Keratinocyte (primary cell): ENCODE results near the gene DDX39A. TPM values are rescaled to one million over a fixed set of nuclear protein-coding genes. Genes with fewer than 3 reads are reported as not detected.
A peak's percentile ranks its signal among the peaks of the same experiment; 100 is the strongest.

Experiments
- DNase-seq: peaks from one replicate; pipeline ENCODE4 v3.0.0-alpha.2; 2011; ENCODE audit warnings: low read depth, missing footprints, low spot score
- FAIRE-seq: peaks from 2 replicates; lab custom pipeline; 2011; peaks lifted over from hg19 to GRCh38; lab: Jason Lieb, UNC
- H2AFZ ChIP-seq: 2 replicates; pipeline ENCODE4 v1.6.0; 2012; ENCODE audit warnings: low read length, control low read depth, inconsistent platforms; ENCODE audit not compliant: control insufficient read depth
- H3K27ac ChIP-seq: 2 replicates; pipeline ENCODE4 v1.5.1; 2011; ENCODE audit warnings: low read length; ENCODE audit not compliant: control insufficient read depth, insufficient read depth
- H3K27me3 ChIP-seq: 3 replicates; pipeline ENCODE4 v1.6.0; 2011; ENCODE audit warnings: low read length; ENCODE audit not compliant: control insufficient read depth, insufficient read depth; ENCODE audit errors: extremely low read depth
- H3K36me3 ChIP-seq, 2 experiments: 2 replicates in 1 of 2; 3 replicates in 1 of 2; pipeline ENCODE4 v1.5.1; 2011; ENCODE audit warnings: low read length in 2 of 2, mild to moderate bottlenecking in 1 of 2; ENCODE audit not compliant: control insufficient read depth in 2 of 2, insufficient read depth in 2 of 2; ENCODE audit errors: extremely low read depth in 1 of 2
- H3K4me1 ChIP-seq: 3 replicates; pipeline ENCODE4 v1.5.1; 2011; ENCODE audit warnings: low read length; ENCODE audit not compliant: control insufficient read depth, insufficient read depth; ENCODE audit errors: extremely low read depth
- H3K4me2 ChIP-seq: 3 replicates; pipeline ENCODE4 v1.6.0; 2011; ENCODE audit warnings: low read depth, low read length; ENCODE audit not compliant: control insufficient read depth, insufficient read depth; ENCODE audit errors: extremely low read depth
- H3K4me3 ChIP-seq, 3 experiments: fragments of 200-600 bp in 1 of 3; sonication (generic) in 1 of 3; 2 replicates in 2 of 3; 3 replicates in 1 of 3; pipeline ENCODE4 v1.5.1; 2011 to 2016; ENCODE audit warnings: low read length in 3 of 3, mild to moderate bottlenecking in 3 of 3, control low read depth in 2 of 3, inconsistent platforms in 1 of 3, low read depth in 1 of 3, mixed read lengths in 1 of 3, mixed run types in 1 of 3, moderate library complexity in 1 of 3; ENCODE audit not compliant: control insufficient read depth in 2 of 3, insufficient read depth in 2 of 3; ENCODE audit errors: extremely low read depth in 1 of 3
- H3K79me2 ChIP-seq: 2 replicates; pipeline ENCODE4 v1.6.0; 2012; ENCODE audit warnings: low read length; ENCODE audit not compliant: control insufficient read depth, insufficient read depth
- H3K9ac ChIP-seq: 3 replicates; pipeline ENCODE4 v1.6.0; 2011; ENCODE audit warnings: low read length; ENCODE audit not compliant: control insufficient read depth, insufficient read depth; ENCODE audit errors: extremely low read depth
- H3K9me1 ChIP-seq: 3 replicates; pipeline ENCODE4 v1.6.0; 2011; ENCODE audit warnings: low read length; ENCODE audit not compliant: control insufficient read depth, insufficient read depth; ENCODE audit errors: extremely low read depth
- H3K9me3 ChIP-seq: 2 replicates; pipeline ENCODE4 v1.5.1; 2012; ENCODE audit warnings: low read depth, low read length; ENCODE audit not compliant: control insufficient read depth
- H4K20me1 ChIP-seq: 3 replicates; pipeline ENCODE4 v1.6.0; 2011; ENCODE audit warnings: low read length; ENCODE audit not compliant: control insufficient read depth, insufficient read depth; ENCODE audit errors: extremely low read depth
- EZH2 ChIP-seq: IDR thresholded peaks from one replicate; pipeline ENCODE4 v1.6.1; 2012; ENCODE audit warnings: inconsistent platforms, mild to moderate bottlenecking, low read length, moderate library complexity
- dilution Hi-C: fragments of 300-500 bp; cut with MboI; formaldehyde crosslinking; loops from one replicate; pipeline ENCODE4 v1.7.0; 2020; ENCODE audit warnings: low sequenced_read_pairs; ENCODE audit not compliant: extremely low pct_ligation_motif_present
- polyA plus RNA-seq, 5 experiments: library from polyadenylated mRNA; depleted of rRNA in 3 of 5; stranded (reverse) in 3 of 5; stranded (forward) in 1 of 5; unstranded in 1 of 5; fragments of >200 nt; gene quantifications; 1 replicate in 1 of 5; 2 replicates in 3 of 5; 3 replicates in 1 of 5; pipeline versions ENCODE4 v1.2.1 to v1.2.3, GENCODE V29; 2011 to 2012; ENCODE audit warnings: missing spikeins in 2 of 5, low read depth in 1 of 5, low replicate concordance in 1 of 5
- TF ChIP-seq, protein P1 (sequence below), 3 experiments: IDR thresholded peaks in 1 of 3; conservative IDR thresholded peaks in 1 of 3; optimal IDR thresholded peaks in 1 of 3; 2 replicates in 2 of 3; 3 replicates in 1 of 3; pipeline versions ENCODE3 to v1.5.1; 2011; ENCODE audit warnings: low read length in 3 of 3, mild to moderate bottlenecking in 3 of 3, moderate library complexity in 2 of 3, control low read depth in 1 of 3, inconsistent platforms in 1 of 3; ENCODE audit not compliant: insufficient read depth in 2 of 3; ENCODE audit errors: extremely low read depth in 1 of 3

The DDX39A gene
- polyA plus RNA-seq, 1 donor (not counting 4 experiments of a cell fraction or from before 2014, with no cell fraction given): 54.9 TPM

- DNase-seq (no peak), FAIRE-seq (no peak)
- no peak overlapping the region for H3K4me3 ChIP-seq
- dilution Hi-C loops: no loop called here
- no peaks in the 10 kb centered on the region for H3K9me1 ChIP-seq
- peaks cover 4 to 15% of the 10 kb centered on the region in 2 experiments for H3K36me3 ChIP-seq
- H3K4me1 ChIP-seq: peaks cover 3% of the 10 kb centered on the region
- peak overlapping the region; percentile 7 for H3K27ac ChIP-seq
- no peak overlapping the region for H2AFZ ChIP-seq
- no peak for TF ChIP-seq EZH2
- TF ChIP-seq, protein P1, sequence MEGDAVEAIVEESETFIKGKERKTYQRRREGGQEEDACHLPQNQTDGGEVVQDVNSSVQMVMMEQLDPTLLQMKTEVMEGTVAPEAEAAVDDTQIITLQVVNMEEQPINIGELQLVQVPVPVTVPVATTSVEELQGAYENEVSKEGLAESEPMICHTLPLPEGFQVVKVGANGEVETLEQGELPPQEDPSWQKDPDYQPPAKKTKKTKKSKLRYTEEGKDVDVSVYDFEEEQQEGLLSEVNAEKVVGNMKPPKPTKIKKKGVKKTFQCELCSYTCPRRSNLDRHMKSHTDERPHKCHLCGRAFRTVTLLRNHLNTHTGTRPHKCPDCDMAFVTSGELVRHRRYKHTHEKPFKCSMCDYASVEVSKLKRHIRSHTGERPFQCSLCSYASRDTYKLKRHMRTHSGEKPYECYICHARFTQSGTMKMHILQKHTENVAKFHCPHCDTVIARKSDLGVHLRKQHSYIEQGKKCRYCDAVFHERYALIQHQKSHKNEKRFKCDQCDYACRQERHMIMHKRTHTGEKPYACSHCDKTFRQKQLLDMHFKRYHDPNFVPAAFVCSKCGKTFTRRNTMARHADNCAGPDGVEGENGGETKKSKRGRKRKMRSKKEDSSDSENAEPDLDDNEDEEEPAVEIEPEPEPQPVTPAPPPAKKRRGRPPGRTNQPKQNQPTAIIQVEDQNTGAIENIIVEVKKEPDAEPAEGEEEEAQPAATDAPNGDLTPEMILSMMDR (optimal IDR thresholded peaks at IDR 0.05 in 1 of 3, IDR thresholded peaks at IDR 0.05 in 1 of 3, conservative IDR thresholded peaks at IDR 0.05 in 1 of 3; ENCODE audit: extremely low read depth in 1 of 3, insufficient read depth in 2 of 3, low read length in 3 of 3): no peak
- H3K9me3 ChIP-seq: no peaks in the 10 kb centered on the region
- peaks cover 8% of the 10 kb centered on the region for H4K20me1 ChIP-seq
- H3K9ac ChIP-seq: no peak overlapping the region
- no peak overlapping the region for H3K4me2 ChIP-seq
- H3K27me3 ChIP-seq: no peaks in the 10 kb centered on the region
- no peaks in the 10 kb centered on the region for H3K79me2 ChIP-seq
Observed at GRCh38 chr19:14402332-14403144, 16.6 kb downstream of the DDX39A start.

- Histone ChIP-seq H3K27me3 (no peaks in the 10 kb centered on the region), H3K9ac (no peak overlapping the region), H3K4me1 (peaks cover 3% of the 10 kb centered on the region), H3K27ac (peak overlapping the region; percentile 31), H3K36me3 (peaks cover 2 to 7% of the 10 kb centered on the region in 2 experiments), H2AFZ (no peak overlapping the region), H4K20me1 (peaks cover 5% of the 10 kb centered on the region), H3K9me3 (no peaks in the 10 kb centered on the region), H3K79me2 (no peaks in the 10 kb centered on the region), H3K4me2 (no peak overlapping the region), H3K4me3 (no peak overlapping the region), H3K9me1 (no peaks in the 10 kb centered on the region)
- DNase-seq (no peak), FAIRE-seq (no peak)
- dilution Hi-C loops: no loop called here
- no peak for TF ChIP-seq EZH2
- TF ChIP-seq, protein P1 (optimal IDR thresholded peaks at IDR 0.05 in 1 of 3, IDR thresholded peaks at IDR 0.05 in 1 of 3, conservative IDR thresholded peaks at IDR 0.05 in 1 of 3; ENCODE audit: extremely low read depth in 1 of 3, insufficient read depth in 2 of 3, low read length in 3 of 3): no peak
Observed at GRCh38 chr19:14401468-14402195, 17.5 kb downstream of the DDX39A start.
